Ovary (tissue), 3 donors: ENCODE data around the gene SLC6A2.

Source experiments
- EP300 ChIP-seq: sonication (generic); formaldehyde crosslinking; IDR thresholded peaks from one replicate; pipeline ENCODE4 v1.6.1; 2017; ENCODE audit warnings: antibody characterized with exemption
- TF ChIP-seq, protein P1 (sequence below), 3 donors: fragments of 450-650 bp in 2 of 3; fragments of 200-600 bp in 1 of 3; IDR thresholded peaks; one replicate each; pipeline versions ENCODE4 v1.5.1 to v1.8.0; 2016 to 2022; ENCODE audit warnings: antibody characterized with exemption in 3 of 3, mild to moderate bottlenecking in 1 of 3
- donor health status: DM: no; HTN: no; CAD: no.

DNA sequence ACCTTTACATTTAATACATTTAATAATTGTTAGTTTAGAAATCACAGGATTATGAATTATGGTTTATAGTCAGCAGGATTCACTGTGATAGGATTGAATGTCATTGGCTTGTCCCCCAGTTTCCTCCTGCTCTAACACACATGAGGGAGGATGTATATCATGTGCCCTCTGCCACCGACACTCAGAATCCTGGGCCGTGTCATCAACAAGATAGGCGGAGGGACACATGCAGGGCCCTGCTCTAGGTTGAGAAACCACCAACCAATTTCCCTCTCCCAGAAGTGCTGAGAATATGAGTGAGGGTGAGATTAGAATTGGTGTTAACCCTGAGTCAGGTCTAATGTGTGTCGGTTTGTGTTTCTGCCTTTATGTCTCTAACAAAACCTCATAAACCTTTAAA lies 92.0 kb downstream of the SLC6A2 start:
- TF ChIP-seq, protein P1, sequence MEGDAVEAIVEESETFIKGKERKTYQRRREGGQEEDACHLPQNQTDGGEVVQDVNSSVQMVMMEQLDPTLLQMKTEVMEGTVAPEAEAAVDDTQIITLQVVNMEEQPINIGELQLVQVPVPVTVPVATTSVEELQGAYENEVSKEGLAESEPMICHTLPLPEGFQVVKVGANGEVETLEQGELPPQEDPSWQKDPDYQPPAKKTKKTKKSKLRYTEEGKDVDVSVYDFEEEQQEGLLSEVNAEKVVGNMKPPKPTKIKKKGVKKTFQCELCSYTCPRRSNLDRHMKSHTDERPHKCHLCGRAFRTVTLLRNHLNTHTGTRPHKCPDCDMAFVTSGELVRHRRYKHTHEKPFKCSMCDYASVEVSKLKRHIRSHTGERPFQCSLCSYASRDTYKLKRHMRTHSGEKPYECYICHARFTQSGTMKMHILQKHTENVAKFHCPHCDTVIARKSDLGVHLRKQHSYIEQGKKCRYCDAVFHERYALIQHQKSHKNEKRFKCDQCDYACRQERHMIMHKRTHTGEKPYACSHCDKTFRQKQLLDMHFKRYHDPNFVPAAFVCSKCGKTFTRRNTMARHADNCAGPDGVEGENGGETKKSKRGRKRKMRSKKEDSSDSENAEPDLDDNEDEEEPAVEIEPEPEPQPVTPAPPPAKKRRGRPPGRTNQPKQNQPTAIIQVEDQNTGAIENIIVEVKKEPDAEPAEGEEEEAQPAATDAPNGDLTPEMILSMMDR (IDR thresholded peaks at IDR 0.05): no peak
- no peak for TF ChIP-seq EP300
